ENCODE measurements around the gene KIAA1958. TPM values are rescaled to one million over a fixed set of nuclear protein-coding genes. Genes with fewer than 3 reads are reported as not detected.

The KIAA1958 gene
- polyA plus RNA-seq, 1 of the 3 experiments (the other 2 are of a cell fraction), result 1.6 TPM

- H3K4me2 ChIP-seq, result no peak overlapping the region
- ChIA-PET CTCF (no interaction called here), POLR2A (no interaction called here)
- no peaks in the 10 kb centered on the region for H3K9me3 ChIP-seq
- DNase-seq, result no peak
- no peak overlapping the region for H3K9ac ChIP-seq
- H3K79me2 ChIP-seq (ENCODE audit: insufficient read depth), result peaks cover 18% of the 10 kb centered on the region; the same call in 1 of the 2 replicates
- no peaks in the 10 kb centered on the region for H4K20me1 ChIP-seq (ENCODE audit: insufficient read depth)
- no peaks in the 10 kb centered on the region for H3K27me3 ChIP-seq (ENCODE audit: insufficient read depth)
- H3F3A ChIP-seq (replicated peaks; ENCODE audit: insufficient read depth), result peaks cover 16% of the 10 kb centered on the region
- H3K9me2 ChIP-seq, result no peaks in the 10 kb centered on the region
- no peak overlapping the region for H3K4me3 ChIP-seq (ENCODE audit: low read depth in 2 of 2, low read length in 1 of 2)
- H3K36me3 ChIP-seq (replicated peaks in 1 of 2; ENCODE audit: control insufficient read depth in 1 of 2, insufficient read depth in 2 of 2, low read length in 1 of 2), result no peaks in the 10 kb centered on the region
- no peak overlapping the region for H3K27ac ChIP-seq (ENCODE audit: low read depth in 2 of 2, low read length in 1 of 2)
- 83% methylated on average over 1 of the region's 1 CpG for WGBS (ENCODE audit: low lambda C conversion rate)
- H2AFZ ChIP-seq (ENCODE audit: low read depth), result no peak overlapping the region
- no peak for TF ChIP-seq MEF2A (IDR thresholded peaks at IDR 0.05; ENCODE audit: borderline replicate concordance, low read depth)
- TF ChIP-seq USF2 (IDR thresholded peaks at IDR 0.05; ENCODE audit: borderline replicate concordance, low read depth, low read length), result no peak
- no peak for TF ChIP-seq TAF1 (IDR thresholded peaks at IDR 0.05; ENCODE audit: borderline replicate concordance, low read depth, low read length)
- no peak for TF ChIP-seq FOXM1 (IDR thresholded peaks at IDR 0.05; ENCODE audit: low read depth)
- TF ChIP-seq EZH2phosphoT487 (IDR thresholded peaks at IDR 0.05; ENCODE audit: borderline replicate concordance, low read depth), result no peak
- no peak for TF ChIP-seq SMC3 (IDR thresholded peaks at IDR 0.05; ENCODE audit: low read depth, low read length)
- no peak for TF ChIP-seq POLR2AphosphoS5 (IDR thresholded peaks at IDR 0.05; ENCODE audit: low read depth, low read length)
- no peak for TF ChIP-seq MXI1 (IDR thresholded peaks at IDR 0.05; ENCODE audit: low read depth, low read length)
- no peak for TF ChIP-seq TEAD4 (IDR thresholded peaks at IDR 0.05; ENCODE audit: borderline replicate concordance, insufficient read depth)
- TF ChIP-seq CHD2 (IDR thresholded peaks at IDR 0.05; ENCODE audit: low read length, partially characterized antibody), result no peak
- TF ChIP-seq GATA2 (CRISPR knock-in tag; IDR thresholded peaks at IDR 0.05), result no peak
- TF ChIP-seq TCF12 (IDR thresholded peaks at IDR 0.05), result no peak
- TF ChIP-seq FOXJ3 (CRISPR knock-in tag; IDR thresholded peaks at IDR 0.05), result no peak
- TF ChIP-seq RXRA (IDR thresholded peaks at IDR 0.05; ENCODE audit: borderline replicate concordance, low read depth), result no peak
- TF ChIP-seq RCOR1 (IDR thresholded peaks at IDR 0.05; ENCODE audit: low read length), result no peak
- no peak for TF ChIP-seq RAD21 (IDR thresholded peaks at IDR 0.05; ENCODE audit: low read length)
- no peak for TF ChIP-seq CTCF (IDR thresholded peaks at IDR 0.05)
- no peak for TF ChIP-seq JUND (IDR thresholded peaks at IDR 0.05)
- peaks cover 3 to 24% of the 10 kb centered on the region in 2 experiments for H3K4me1 ChIP-seq (ENCODE audit: control insufficient read depth in 1 of 2, insufficient read depth in 2 of 2, low read depth in 1 of 2, low read length in 1 of 2)
Measured at GRCh38 chr9:112532427-112532826, 45.8 kb downstream of the KIAA1958 start.
